IMR-90 (cell line): Measurements from ENCODE around the gene SLC2A6. TPM values are rescaled to one million over a fixed set of nuclear protein-coding genes. Genes with fewer than 3 reads are reported as not detected.

Source experiments
- ATAC-seq: fragments of 200-7000 bp; cut with Tn5 transposase; 2 replicates; pipeline ENCODE4 v1.9.1; 2020; ENCODE audit warnings: low read depth, mild to moderate bottlenecking, moderate library complexity
- BruUV-seq: library from RNA; stranded (reverse); fragments of 400-500 nt; replicated peaks from 2 replicates; lab custom pipeline; 2021; lab: Mats Ljungman, UMichigan
- CTCF ChIA-PET: fragments of 300-600 bp; formaldehyde crosslinking; extraction: SDS; loops from one replicate; lab custom pipeline; 2021; ENCODE audit warnings: antibody characterized with exemption; lab: Yijun Ruan, JAX
- POLR2A ChIA-PET: fragments of 300-600 bp; sonication (Branson Sonifier 250); formaldehyde crosslinking; loops from one replicate; lab custom pipeline; 2022; ENCODE audit warnings: antibody characterized with exemption; ENCODE audit not compliant: unreplicated experiment; lab: Charles Lee
- DNase-seq: peaks from one replicate; pipeline ENCODE4 v3.0.0; 2013
- H2AFZ ChIP-seq: replicated peaks from 2 replicates; pipeline ENCODE3; 2013; ENCODE audit warnings: low read length, mild to moderate bottlenecking; ENCODE audit not compliant: poor library complexity
- H2AK5ac ChIP-seq: 2 replicates; pipeline ENCODE4 v1.6.1; 2013; ENCODE audit warnings: low read depth, low read length, inconsistent platforms
- H2AK9ac ChIP-seq: replicated peaks from 2 replicates; pipeline ENCODE3; 2013; ENCODE audit warnings: mild to moderate bottlenecking, low read depth, low read length, moderate library complexity; ENCODE audit not compliant: poor library complexity
- H2BK120ac ChIP-seq: 2 replicates; pipeline ENCODE4 v1.6.1; 2013; ENCODE audit warnings: low read depth, low read length, inconsistent platforms
- H2BK15ac ChIP-seq: 3 replicates; pipeline ENCODE4 v1.6.1; 2013; ENCODE audit warnings: low read depth, low read length, inconsistent platforms
- H2BK20ac ChIP-seq: 2 replicates; pipeline ENCODE4 v1.6.1; 2013; ENCODE audit warnings: low read depth, mild to moderate bottlenecking, inconsistent platforms, low read length, moderate library complexity
- H2BK5ac ChIP-seq: 2 replicates; pipeline ENCODE4 v1.6.1; 2013; ENCODE audit warnings: mild to moderate bottlenecking, low read depth, low read length, inconsistent platforms; ENCODE audit not compliant: poor library complexity, severe bottlenecking
- H3K14ac ChIP-seq: replicated peaks from 2 replicates; pipeline ENCODE4 v1.6.1; 2013; ENCODE audit warnings: low read depth, low read length, inconsistent platforms
- H3K18ac ChIP-seq: 2 replicates; pipeline ENCODE4 v1.6.1; 2013; ENCODE audit warnings: low read depth, low read length, control low read depth
- H3K23ac ChIP-seq: 2 replicates; pipeline ENCODE4 v1.6.1; 2013; ENCODE audit warnings: low read depth, low read length, inconsistent platforms
- H3K27ac ChIP-seq: 2 replicates; pipeline ENCODE4 v1.5.1; 2013; ENCODE audit warnings: mild to moderate bottlenecking, control low read depth, low read length; ENCODE audit not compliant: insufficient read depth
- H3K27me3 ChIP-seq: 2 replicates; pipeline ENCODE4 v1.6.1; 2013; ENCODE audit warnings: low read length; ENCODE audit not compliant: control insufficient read depth, insufficient read depth
- H3K36me3 ChIP-seq: 2 replicates; pipeline ENCODE4 v1.6.1; 2013; ENCODE audit warnings: low read length, mixed read lengths; ENCODE audit not compliant: control insufficient read depth, insufficient read depth
- H3K4ac ChIP-seq: 2 replicates; pipeline ENCODE4 v1.6.1; 2013; ENCODE audit warnings: low read depth, low read length, inconsistent platforms
- H3K4me1 ChIP-seq: 2 replicates; pipeline ENCODE4 v1.6.1; 2013; ENCODE audit warnings: low read length, mixed read lengths; ENCODE audit not compliant: control insufficient read depth, insufficient read depth
- H3K4me2 ChIP-seq: 2 replicates; pipeline ENCODE4 v1.6.1; 2013; ENCODE audit warnings: low read depth, mild to moderate bottlenecking, control low read depth, low read length, moderate library complexity
- H3K4me3 ChIP-seq: 2 replicates; pipeline ENCODE4 v1.5.1; 2013; ENCODE audit warnings: low read depth, mild to moderate bottlenecking, control low read depth, low read length, moderate library complexity; ENCODE audit not compliant: insufficient read depth
- H3K56ac ChIP-seq: 2 replicates; pipeline ENCODE4 v1.6.1; 2013; ENCODE audit warnings: low read length, inconsistent platforms; ENCODE audit not compliant: insufficient read depth; ENCODE audit errors: extremely low read depth
- H3K79me1 ChIP-seq, 2 experiments: 2 replicates each; pipeline ENCODE4 v1.6.1; 2013; ENCODE audit warnings: low read length in 2 of 2, inconsistent platforms in 1 of 2, low read depth in 1 of 2
- H3K9ac ChIP-seq: 2 replicates; pipeline ENCODE4 v1.6.1; 2013; ENCODE audit warnings: low read depth, low read length, control low read depth
- H3K9me1 ChIP-seq: 2 replicates; pipeline ENCODE4 v1.6.1; 2013; ENCODE audit warnings: low read length, inconsistent platforms; ENCODE audit not compliant: insufficient read depth
- H3K9me3 ChIP-seq: 2 replicates; pipeline ENCODE4 v1.6.1; 2013; ENCODE audit warnings: low read length; ENCODE audit not compliant: control insufficient read depth, insufficient read depth
- H4K20me1 ChIP-seq: 2 replicates; pipeline ENCODE4 v1.6.1; 2013; ENCODE audit warnings: low read length, inconsistent platforms; ENCODE audit not compliant: insufficient read depth
- H4K5ac ChIP-seq: 2 replicates; pipeline ENCODE4 v1.6.1; 2013; ENCODE audit warnings: mild to moderate bottlenecking, low read depth, low read length, control low read depth
- H4K8ac ChIP-seq, 2 experiments: 2 replicates each; pipeline ENCODE4 v1.6.1; 2013; ENCODE audit warnings: low read depth in 2 of 2, low read length in 2 of 2, control low read depth in 1 of 2, inconsistent platforms in 1 of 2
- H4K91ac ChIP-seq: 2 replicates; pipeline ENCODE4 v1.6.1; 2013; ENCODE audit warnings: low read depth, low read length, inconsistent platforms; ENCODE audit not compliant: insufficient read depth
- BHLHE40 ChIP-seq: fragments of 150-350 bp; IDR thresholded peaks from 2 replicates; pipeline ENCODE4 v1.6.1; 2016; ENCODE audit warnings: mild to moderate bottlenecking, low read depth, low read length
- CEBPB ChIP-seq: IDR thresholded peaks from 2 replicates; pipeline ENCODE4 v1.6.1; 2012; ENCODE audit warnings: low read depth, low read length, improper control_type of control experiment
- CHD1 ChIP-seq: IDR thresholded peaks from 2 replicates; pipeline ENCODE4 v1.6.1; 2012; ENCODE audit warnings: low read depth, low read length, improper control_type of control experiment
- MAFK ChIP-seq: IDR thresholded peaks from 2 replicates; pipeline ENCODE4 v1.6.1; 2012; ENCODE audit warnings: low read depth, low read length, improper control_type of control experiment
- MAZ ChIP-seq: IDR thresholded peaks from 2 replicates; pipeline ENCODE4 v1.6.1; 2012; ENCODE audit warnings: low read depth, mild to moderate bottlenecking, low read length, improper control_type of control experiment, moderate library complexity, borderline replicate concordance
- MXI1 ChIP-seq: IDR thresholded peaks from 2 replicates; pipeline ENCODE4 v1.6.1; 2012; ENCODE audit warnings: low read depth, mild to moderate bottlenecking, low read length, moderate library complexity, borderline replicate concordance
- NFE2L2 ChIP-seq: fragments of 150-350 bp; IDR thresholded peaks from 2 replicates; pipeline ENCODE4 v1.6.1; 2016; ENCODE audit warnings: low read depth, mild to moderate bottlenecking, low read length
- RCOR1 ChIP-seq: IDR thresholded peaks from 2 replicates; pipeline ENCODE4 v1.6.1; 2012; ENCODE audit warnings: mild to moderate bottlenecking, low read length, improper control_type of control experiment; ENCODE audit not compliant: insufficient replicate concordance
- RFX5 ChIP-seq: IDR thresholded peaks from 2 replicates; pipeline ENCODE4 v1.8.0; 2012; ENCODE audit warnings: low read depth, mild to moderate bottlenecking, low read length, moderate library complexity
- SMC3 ChIP-seq: fragments of 150-350 bp; IDR thresholded peaks from 2 replicates; pipeline ENCODE4 v1.6.1; 2016; ENCODE audit warnings: low read depth, mild to moderate bottlenecking, antibody characterized with exemption, low read length, moderate library complexity
- WGBS, 2 experiments: methylation state at CpG; one replicate each; pipeline versions ENCODE4 v1.1.5 to v1.1.7; 2013; ENCODE audit warnings: missing lambda C conversion rate in 2 of 2; ENCODE audit not compliant: insufficient read length in 1 of 2; ENCODE audit errors: extremely low coverage in 2 of 2; 5-methylcytosine and 5-hydroxymethylcytosine counted together
- dilution Hi-C: fragments of 300-500 bp; cut with HindIII; formaldehyde crosslinking; loops from one replicate; pipeline ENCODE4 v1.14.3; 2018; ENCODE audit warnings: low sequenced_read_pairs; ENCODE audit not compliant: unreplicated experiment
- in situ Hi-C: fragments of 300-500 bp; cut with MboI; formaldehyde crosslinking; loops from 3 replicates; pipeline ENCODE4 v1.14.3; 2019; ENCODE audit warnings: low sequenced_read_pairs, inconsistent platforms, mixed read lengths
- intact Hi-C: fragments of 100-400 bp; cut with micrococcal nuclease; formaldehyde crosslinking; loops from 2 replicates; pipeline ENCODE4 v1.10.0; 2022
- polyA plus RNA-seq, 3 experiments: library from polyadenylated mRNA; depleted of rRNA; stranded (reverse); fragments of >200 nt; gene quantifications; 2 replicates each; pipeline ENCODE4 v1.2.3, GENCODE V29; 2012; ENCODE audit warnings: low replicate concordance in 1 of 3
- total RNA-seq: library from RNA; depleted of rRNA; stranded (reverse); fragments of >200 nt; gene quantifications from 2 replicates; pipeline ENCODE4 v1.2.3, GENCODE V29; 2012
- TF ChIP-seq, protein P1 (sequence below): fragments of 150-350 bp; IDR thresholded peaks from 2 replicates; pipeline ENCODE4 v1.6.1; 2016; ENCODE audit warnings: low read depth, mild to moderate bottlenecking, low read length, moderate library complexity, borderline replicate concordance

The SLC2A6 gene
- total and polyA plus RNA-seq, 2 of the 4 experiments (the other 2 are of a cell fraction), result 2.9 to 8.5 TPM

- no peak overlapping the region for H4K91ac ChIP-seq
- no peaks in the 10 kb centered on the region for H3K9me1 ChIP-seq
- H3K9ac ChIP-seq, result no peak overlapping the region
- dilution Hi-C loops, result no loop called here
- H3K4ac ChIP-seq, result no peak overlapping the region
- H3K23ac ChIP-seq, result no peak overlapping the region
- in situ Hi-C loops, result no loop called here
- no peaks in the 10 kb centered on the region for H3K79me1 ChIP-seq
- no peak overlapping the region for H2AK9ac ChIP-seq
- H2BK120ac ChIP-seq, result no peak overlapping the region
- H3K36me3 ChIP-seq, result no peaks in the 10 kb centered on the region
- intact Hi-C loops, result no loop called here
- H3K14ac ChIP-seq, result no peak overlapping the region
- no peak overlapping the region for H3K56ac ChIP-seq
- no peak overlapping the region for H4K8ac ChIP-seq
- no peak overlapping the region for H2BK20ac ChIP-seq
- TF ChIP-seq RFX5, result no peak
- TF ChIP-seq CEBPB, result no peak
- no peak for TF ChIP-seq CHD1
- no peak for TF ChIP-seq SMC3
- TF ChIP-seq, protein P1, sequence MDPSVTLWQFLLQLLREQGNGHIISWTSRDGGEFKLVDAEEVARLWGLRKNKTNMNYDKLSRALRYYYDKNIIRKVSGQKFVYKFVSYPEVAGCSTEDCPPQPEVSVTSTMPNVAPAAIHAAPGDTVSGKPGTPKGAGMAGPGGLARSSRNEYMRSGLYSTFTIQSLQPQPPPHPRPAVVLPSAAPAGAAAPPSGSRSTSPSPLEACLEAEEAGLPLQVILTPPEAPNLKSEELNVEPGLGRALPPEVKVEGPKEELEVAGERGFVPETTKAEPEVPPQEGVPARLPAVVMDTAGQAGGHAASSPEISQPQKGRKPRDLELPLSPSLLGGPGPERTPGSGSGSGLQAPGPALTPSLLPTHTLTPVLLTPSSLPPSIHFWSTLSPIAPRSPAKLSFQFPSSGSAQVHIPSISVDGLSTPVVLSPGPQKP, result no peak
- TF ChIP-seq MXI1, result no peak
- TF ChIP-seq NFE2L2, result no peak
- no peak for TF ChIP-seq MAFK
- no peak for TF ChIP-seq MAZ
- TF ChIP-seq BHLHE40, result no peak
- TF ChIP-seq RCOR1, result no peak
- H2BK5ac ChIP-seq, result no peak overlapping the region
- CTCF ChIA-PET, result no interaction called here
- no TSS peak for BruUV-seq
- 75% methylated on average over 19 of the region's 24 CpGs; no CpG with 5 or more reads in 1 of the 2 experiments for WGBS, 2 experiments
- H4K5ac ChIP-seq, result no peak overlapping the region
- ATAC-seq (no peak), DNase-seq (no peak)
- no peaks in the 10 kb centered on the region for H3K4me1 ChIP-seq
- H3K27me3 ChIP-seq, result peaks cover 70% of the 10 kb centered on the region
- no peak overlapping the region for H3K4me3 ChIP-seq
- POLR2A ChIA-PET, result no interaction called here
- no peak overlapping the region for H3K27ac ChIP-seq
- no peak overlapping the region for H2AK5ac ChIP-seq
- H4K20me1 ChIP-seq, result no peaks in the 10 kb centered on the region
- H3K9me3 ChIP-seq, result no peaks in the 10 kb centered on the region
- H3K18ac ChIP-seq, result no peak overlapping the region
- H2BK15ac ChIP-seq, result no peak overlapping the region
- no peak overlapping the region for H2AFZ ChIP-seq
- H3K4me2 ChIP-seq, result no peak overlapping the region
Measured at GRCh38 chr9:133520121-133520835, 41.4 kb upstream of the SLC2A6 start.
